Measurements from ENCODE around the gene MMAB. TPM values are rescaled to one million over a fixed set of nuclear protein-coding genes. Genes with fewer than 3 reads are reported as not detected.

Gene MMAB
- total RNA-seq, 1 experiment from 2014 or later, result 24.3 TPM

DNA sequence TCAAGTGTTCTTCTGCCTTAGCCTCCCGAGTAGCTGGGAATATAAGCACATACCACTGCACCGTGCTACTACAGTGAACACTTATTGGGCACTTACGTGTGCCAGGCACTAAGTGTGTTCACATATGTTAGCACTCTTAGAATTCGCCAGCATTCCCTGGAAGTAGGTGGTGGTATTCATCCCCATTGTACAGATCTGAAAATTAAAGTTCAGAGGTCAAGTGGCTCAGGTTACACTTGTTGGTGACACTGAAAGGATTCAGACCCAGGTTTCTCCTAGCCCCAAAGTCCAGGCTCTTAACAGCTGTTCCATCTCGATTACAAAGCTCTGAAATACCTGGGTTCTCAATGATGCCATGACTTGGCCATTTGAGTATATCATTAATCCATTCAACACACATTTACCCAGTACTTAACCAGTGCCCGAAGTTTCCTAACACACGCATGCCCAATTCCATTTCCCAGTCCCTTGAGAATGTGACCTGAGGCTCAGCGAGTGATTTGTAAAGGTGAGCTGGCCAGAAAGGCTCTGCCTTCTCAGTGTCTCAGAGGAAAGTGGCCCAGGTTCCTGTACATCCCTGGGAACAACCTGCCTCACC lies 5.1 kb upstream of the MMAB start:
- Histone ChIP-seq H3K9ac (ENCODE audit: extremely low read depth, insufficient read length, low read length) (no peak overlapping the region), H4K20me1 (ENCODE audit: control insufficient read depth, insufficient read depth, insufficient read length) (no peaks in the 10 kb centered on the region), H2AK5ac (ENCODE audit: insufficient read length, low read length) (no peak overlapping the region), H2BK120ac (ENCODE audit: low read depth, low read length, poor library complexity, severe bottlenecking) (no peak overlapping the region), H2BK5ac (ENCODE audit: insufficient read length, low read length) (no peak overlapping the region), H3K27ac (ENCODE audit: insufficient read length, low read depth, low read length) (no peak overlapping the region), H4K5ac (ENCODE audit: insufficient read length, low read depth, low read length) (no peak overlapping the region), H3K79me2 (ENCODE audit: insufficient read depth, low read length) (no peaks in the 10 kb centered on the region; the same call in 1 of the 2 replicates), H3K4me2 (ENCODE audit: insufficient read depth, insufficient read length, low read length) (no peak overlapping the region), H3K23me2 (ENCODE audit: insufficient read length, low read depth, low read length, poor library complexity, severe bottlenecking) (no peaks in the 10 kb centered on the region), H3K23ac (ENCODE audit: insufficient read length, low read depth, low read length) (no peak overlapping the region), H4K91ac (ENCODE audit: insufficient read length, low read depth, low read length) (no peak overlapping the region), H3K18ac (ENCODE audit: insufficient read length, low read depth, low read length) (no peak overlapping the region), H2AFZ (ENCODE audit: low read length) (no peak overlapping the region), H3K4me1 (ENCODE audit: insufficient read depth, low read length) (peaks cover 6% of the 10 kb centered on the region; the same call in 1 of the 2 replicates), H2BK20ac (ENCODE audit: low read depth, low read length, poor library complexity, severe bottlenecking) (no peak overlapping the region), H4K8ac (replicated peaks; ENCODE audit: insufficient read length, low read depth, low read length) (no peak overlapping the region), H3K4ac (ENCODE audit: low read depth, low read length) (no peak overlapping the region), H3K9me3 (ENCODE audit: control insufficient read depth, low read depth, low read length) (no peaks in the 10 kb centered on the region), H3T11ph (ENCODE audit: low read length) (no peak overlapping the region), H3K14ac (ENCODE audit: insufficient read depth, low read length) (no peak overlapping the region), H3K56ac (ENCODE audit: insufficient read length, low read depth, low read length) (no peak overlapping the region), H3K79me1 (ENCODE audit: insufficient read depth, low read depth, low read length, poor library complexity, severe bottlenecking) (no peaks in the 10 kb centered on the region), H2BK15ac (ENCODE audit: low read depth, low read length) (no peak overlapping the region), H2BK12ac (ENCODE audit: insufficient read length, low read depth, low read length) (no peak overlapping the region), H3K27me3 (ENCODE audit: insufficient read depth, low read length) (no peaks in the 10 kb centered on the region)
- Mint-ChIP-seq H3K4me1 (peaks cover 9 to 11% of the 10 kb centered on the region in 2 experiments), H3K27me3 (ENCODE audit: low read depth) (no peaks in the 10 kb centered on the region), H3K36me3 (ENCODE audit: insufficient read depth in 1 of 3, low read depth in 3 of 3) (peaks cover 7 to 61% (median 58%) of the 10 kb centered on the region in 3 experiments; a peak in 6 of 7 replicates), H3K27ac (peak overlapping the region in 1 of 3 experiments; percentile 53; a peak in 2 of 7 replicates), H3K9me3 (no peaks in the 10 kb centered on the region), H3K4me3 (no peak overlapping the region)
- no peak for DNase-seq
- TF ChIP-seq, protein P1, sequence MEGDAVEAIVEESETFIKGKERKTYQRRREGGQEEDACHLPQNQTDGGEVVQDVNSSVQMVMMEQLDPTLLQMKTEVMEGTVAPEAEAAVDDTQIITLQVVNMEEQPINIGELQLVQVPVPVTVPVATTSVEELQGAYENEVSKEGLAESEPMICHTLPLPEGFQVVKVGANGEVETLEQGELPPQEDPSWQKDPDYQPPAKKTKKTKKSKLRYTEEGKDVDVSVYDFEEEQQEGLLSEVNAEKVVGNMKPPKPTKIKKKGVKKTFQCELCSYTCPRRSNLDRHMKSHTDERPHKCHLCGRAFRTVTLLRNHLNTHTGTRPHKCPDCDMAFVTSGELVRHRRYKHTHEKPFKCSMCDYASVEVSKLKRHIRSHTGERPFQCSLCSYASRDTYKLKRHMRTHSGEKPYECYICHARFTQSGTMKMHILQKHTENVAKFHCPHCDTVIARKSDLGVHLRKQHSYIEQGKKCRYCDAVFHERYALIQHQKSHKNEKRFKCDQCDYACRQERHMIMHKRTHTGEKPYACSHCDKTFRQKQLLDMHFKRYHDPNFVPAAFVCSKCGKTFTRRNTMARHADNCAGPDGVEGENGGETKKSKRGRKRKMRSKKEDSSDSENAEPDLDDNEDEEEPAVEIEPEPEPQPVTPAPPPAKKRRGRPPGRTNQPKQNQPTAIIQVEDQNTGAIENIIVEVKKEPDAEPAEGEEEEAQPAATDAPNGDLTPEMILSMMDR (conservative IDR thresholded peaks at IDR 0.05), result no peak
- WGBS (ENCODE audit: extremely low coverage, insufficient read length, low lambda C conversion rate), result no CpG with 5 or more reads among the region's 8 CpGs
